Measurements from ENCODE around the gene ADAMTS2. TPM values are rescaled to one million over a fixed set of nuclear protein-coding genes. Genes with fewer than 3 reads are reported as not detected.

ADAMTS2 gene
- total and polyA plus RNA-seq, 2 donors (not counting 3 experiments of a cell fraction or from before 2014, with no cell fraction given), result not detected

DNA sequence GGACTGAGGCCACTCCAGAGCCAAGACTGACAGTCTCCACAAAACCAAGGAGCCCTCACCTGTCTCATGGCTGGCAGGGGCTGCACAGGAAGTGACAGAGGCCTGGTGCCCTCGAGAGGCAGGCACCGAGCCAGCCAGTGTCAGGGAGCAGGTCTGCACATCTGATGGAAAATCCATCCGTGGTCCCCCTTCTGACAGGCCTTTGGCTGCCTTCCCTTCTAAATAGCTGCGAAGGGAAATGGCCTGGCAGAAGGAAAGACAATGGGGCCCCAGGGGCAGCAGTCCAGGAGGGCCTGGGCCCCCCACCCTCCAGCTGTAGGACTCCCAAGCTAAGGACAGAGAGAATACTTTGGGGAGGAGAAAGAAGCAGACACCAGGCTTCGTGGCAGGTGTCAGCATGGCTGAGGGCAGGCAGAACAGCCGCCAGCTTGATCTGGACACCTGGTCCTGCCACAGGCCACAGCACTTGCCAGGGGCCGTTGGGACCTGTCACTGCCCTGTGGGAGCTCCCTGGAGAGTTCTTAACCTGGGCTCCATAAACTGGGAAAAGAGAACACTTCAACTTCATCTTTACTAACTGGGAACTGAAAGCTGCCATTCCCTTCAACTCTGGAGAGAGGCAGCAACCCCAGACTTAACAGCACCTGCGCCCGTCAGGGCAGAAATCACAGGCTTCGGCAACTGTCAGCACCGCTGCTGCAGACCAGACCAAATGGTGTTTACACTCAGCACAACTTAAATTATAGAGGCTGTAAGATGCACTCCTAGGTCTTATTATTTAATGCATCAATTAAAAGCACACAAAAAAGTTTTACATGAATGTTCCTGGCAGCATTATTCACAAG, 22.0 kb downstream of the ADAMTS2 start:
- Histone ChIP-seq H3K9me3 (replicated peaks; ENCODE audit: control insufficient read depth, insufficient read depth, low read length) (peaks cover 1% of the 10 kb centered on the region), H3K4me3 (replicated peaks in 1 of 3; ENCODE audit: insufficient read depth in 1 of 3, low read depth in 1 of 3, low read length in 3 of 3) (no peak overlapping the region), H3K9ac (replicated peaks; ENCODE audit: extremely low read depth, insufficient read depth, low read length) (no peak overlapping the region), H3K27me3 (ENCODE audit: control insufficient read depth in 2 of 2, insufficient read depth in 2 of 2, low read length in 2 of 2) (no peaks in the 10 kb centered on the region), H3K36me3 (ENCODE audit: control insufficient read depth in 2 of 2, extremely low read depth in 1 of 2, insufficient read depth in 2 of 2, low read length in 2 of 2) (no peaks in the 10 kb centered on the region), H3K4me1 (ENCODE audit: control insufficient read depth, extremely low read depth, insufficient read depth, low read length) (no peaks in the 10 kb centered on the region), H3K9me1 (replicated peaks; ENCODE audit: control insufficient read depth, extremely low read depth, insufficient read depth, low read length) (no peaks in the 10 kb centered on the region), H3K4me2 (ENCODE audit: insufficient read depth, low read length) (no peak overlapping the region), H3K27ac (ENCODE audit: insufficient read depth, low read depth, low read length) (no peak overlapping the region), H2AFZ (ENCODE audit: low read depth, low read length) (no peak overlapping the region), H3K79me2 (ENCODE audit: control insufficient read depth, insufficient read depth, low read length) (no peaks in the 10 kb centered on the region), H4K20me1 (replicated peaks; ENCODE audit: control insufficient read depth, extremely low read depth, insufficient read depth, low read length) (no peaks in the 10 kb centered on the region)
- intact Hi-C loops (cut with micrococcal nuclease), result no loop called here
- CTCF ChIA-PET, result no interaction called here
- dilution Hi-C loops (cut with MboI; ENCODE audit: extremely low pct_ligation_motif_present, low sequenced_read_pairs), result no loop called here
- no peak for DNase-seq (ENCODE audit: low read depth, low spot score)
- no peak for FAIRE-seq
- POLR2A ChIA-PET, result no interaction called here
- BruUV-seq (replicated peaks), result no TSS peak
- TF ChIP-seq EZH2 (IDR thresholded peaks at IDR 0.05; ENCODE audit: borderline replicate concordance, low read depth, low read length, severe bottlenecking) (no peak), JUN (IDR thresholded peaks at IDR 0.05; ENCODE audit: borderline replicate concordance, insufficient read depth, insufficient read length, low read depth) (no peak), FOS (IDR thresholded peaks at IDR 0.05; ENCODE audit: borderline replicate concordance, insufficient read depth, low read length) (no peak), POLR2A (IDR thresholded peaks at IDR 0.05; ENCODE audit: low read depth, low read length) (no peak), GATA2 (IDR thresholded peaks at IDR 0.05; ENCODE audit: insufficient read depth, insufficient read length, low read depth, low read length) (no peak), MYC (IDR thresholded peaks at IDR 0.05; ENCODE audit: low read depth, low read length) (no peak)
- TF ChIP-seq, protein P1, sequence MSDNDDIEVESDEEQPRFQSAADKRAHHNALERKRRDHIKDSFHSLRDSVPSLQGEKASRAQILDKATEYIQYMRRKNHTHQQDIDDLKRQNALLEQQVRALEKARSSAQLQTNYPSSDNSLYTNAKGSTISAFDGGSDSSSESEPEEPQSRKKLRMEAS (IDR thresholded peaks at IDR 0.05; ENCODE audit: insufficient read depth, insufficient read length), result no peak
